AG09319 (cell line): ENCODE data around the gene PDE4D.

Experiments used
- DNase-seq: peaks from one replicate; pipeline ENCODE4 v3.0.0-alpha.2; 2010; ENCODE audit warnings: low read depth; ENCODE audit errors: extremely low read depth
- CTCF ChIP-seq: IDR thresholded peaks from 2 replicates; pipeline ENCODE4 v1.5.1; 2011; ENCODE audit warnings: low read depth, mild to moderate bottlenecking, inconsistent platforms, low read length, moderate library complexity

Gene PDE4D

GRCh38 chr5:59142927-59143326 is 750.6 kb downstream of the PDE4D start:
- no peak for TF ChIP-seq CTCF
- DNase-seq, result no peak

DNA sequence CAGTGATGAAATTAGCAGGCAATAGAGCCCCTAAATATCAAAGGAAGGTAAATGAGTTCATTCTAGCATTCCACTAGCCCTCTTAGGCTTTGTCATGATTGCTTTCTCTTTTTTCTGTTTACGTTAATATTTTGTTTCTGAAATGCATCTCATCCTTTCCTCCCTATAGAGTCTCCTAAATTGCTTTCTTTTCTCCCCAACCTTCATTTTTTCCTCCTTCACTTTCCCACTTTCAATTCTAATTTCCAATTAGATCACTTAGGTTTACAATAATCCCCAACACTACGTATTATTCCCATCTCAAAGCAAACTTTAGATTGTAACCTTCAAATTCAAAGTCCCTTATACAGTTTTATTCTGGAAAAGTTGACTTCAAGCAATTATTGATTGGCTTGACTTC is 751.4 kb downstream of the PDE4D start:
- DNase-seq, result no peak
- no peak for TF ChIP-seq CTCF

DNA sequence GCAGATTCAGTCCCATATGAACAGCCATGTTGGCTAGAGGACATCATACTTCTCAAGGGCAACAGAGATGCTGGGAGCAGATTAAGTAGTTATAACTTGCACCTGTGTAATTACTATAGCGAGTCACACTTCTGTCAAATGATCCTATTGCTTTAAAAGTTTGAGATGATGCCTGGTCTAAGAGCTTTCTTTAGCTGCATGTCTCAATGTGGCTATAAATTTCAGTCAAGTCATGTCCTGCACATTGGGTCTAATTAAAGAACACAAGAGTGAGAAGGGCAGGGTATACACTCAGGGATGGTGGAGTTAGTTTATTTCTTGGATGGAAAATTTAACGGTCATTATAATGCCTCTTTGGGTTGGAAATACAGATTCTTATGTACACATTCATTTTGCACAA is 753.4 kb downstream of the PDE4D start:
- TF ChIP-seq CTCF, result no peak
- DNase-seq, result no peak

GRCh38 chr5:59139695-59140094 is 753.8 kb downstream of the PDE4D start:
- TF ChIP-seq CTCF, result no peak
- no peak for DNase-seq

DNA sequence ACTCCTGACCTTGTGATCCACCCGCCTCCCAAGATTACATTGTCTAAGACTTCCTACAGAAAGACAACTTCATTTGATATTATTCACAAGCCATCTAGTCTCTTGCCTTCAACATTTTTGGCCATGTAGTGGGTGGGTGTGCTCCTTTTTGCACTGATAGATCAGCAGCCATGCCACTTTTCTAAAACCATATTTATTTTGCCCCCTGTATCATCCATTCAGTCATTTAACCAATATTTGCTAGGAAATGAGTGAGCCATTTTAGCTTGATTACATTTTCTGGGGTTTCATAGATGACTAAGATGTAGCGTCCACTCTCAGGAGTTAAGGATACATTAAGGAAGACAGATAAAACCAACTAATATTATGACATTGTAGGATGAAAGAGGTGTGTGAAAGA is 755.0 kb downstream of the PDE4D start:
- DNase-seq, result no peak
- no peak for TF ChIP-seq CTCF

- DNase-seq, result no peak
- TF ChIP-seq CTCF, result no peak
Observed at GRCh38 chr5:59137846-59138245, 755.7 kb downstream of the PDE4D start.

GRCh38 chr5:59136549-59136948 is 757.0 kb downstream of the PDE4D start:
- TF ChIP-seq CTCF, result no peak

More at GRCh38 chr5:59136549-59136948, 757.0 kb downstream of the PDE4D start:
- no peak for DNase-seq
